ENCODE data around the gene TERC.

TERC gene

DNA sequence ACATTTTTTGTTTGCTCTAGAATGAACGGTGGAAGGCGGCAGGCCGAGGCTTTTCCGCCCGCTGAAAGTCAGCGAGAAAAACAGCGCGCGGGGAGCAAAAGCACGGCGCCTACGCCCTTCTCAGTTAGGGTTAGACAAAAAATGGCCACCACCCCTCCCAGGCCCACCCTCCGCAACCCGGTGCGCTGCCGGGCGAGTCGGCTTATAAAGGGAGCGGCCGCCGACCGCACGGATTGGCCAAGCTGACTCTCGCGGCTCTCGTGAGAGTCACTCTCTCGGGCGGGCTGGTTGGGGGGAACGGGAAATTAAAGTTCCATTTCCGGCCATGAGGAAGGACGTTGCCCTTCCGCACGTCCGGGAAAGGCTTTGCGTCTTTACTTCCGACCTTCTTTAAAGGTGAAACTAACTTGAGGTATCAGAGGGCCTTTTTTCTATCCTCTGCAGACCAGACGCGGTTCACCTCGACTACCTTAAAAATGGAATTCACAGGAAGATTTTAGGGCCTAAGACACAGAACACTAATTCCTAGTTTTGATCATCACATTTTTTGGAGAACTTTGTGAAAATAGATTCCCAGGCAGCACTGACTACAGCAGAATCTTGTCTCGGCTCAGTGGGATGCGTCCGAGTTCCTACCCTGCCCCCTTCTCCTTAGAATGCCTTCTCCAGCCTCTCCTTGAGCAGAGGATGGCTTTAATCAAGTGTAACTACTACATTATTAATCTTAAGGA is at the start of gene TERC:
Gene TERC, minus strand, starts transcription at position 179 of the 731 bp plus-strand sequence.
- H3K9me2 ChIP-seq (replicated peaks; ENCODE audit: low read depth, low read length), result no peaks in the 10 kb centered on the region
- peak within 1 kb of the TSS; percentile 88 for H3K4me3 ChIP-seq (ENCODE audit: low read length, poor library complexity, severe bottlenecking)
- no peaks in the 10 kb centered on the region for H3K36me3 ChIP-seq (ENCODE audit: insufficient read depth, low read length)
- no peaks in the 10 kb centered on the region for H3K79me2 ChIP-seq (ENCODE audit: insufficient read depth, low read length)
- no peaks in the 10 kb centered on the region for H3K27me3 ChIP-seq (ENCODE audit: insufficient read depth, low read length, poor library complexity, severe bottlenecking)
- H3K9me3 ChIP-seq (ENCODE audit: insufficient read depth, low read depth, low read length), result no peaks in the 10 kb centered on the region
- TF ChIP-seq, protein P1, sequence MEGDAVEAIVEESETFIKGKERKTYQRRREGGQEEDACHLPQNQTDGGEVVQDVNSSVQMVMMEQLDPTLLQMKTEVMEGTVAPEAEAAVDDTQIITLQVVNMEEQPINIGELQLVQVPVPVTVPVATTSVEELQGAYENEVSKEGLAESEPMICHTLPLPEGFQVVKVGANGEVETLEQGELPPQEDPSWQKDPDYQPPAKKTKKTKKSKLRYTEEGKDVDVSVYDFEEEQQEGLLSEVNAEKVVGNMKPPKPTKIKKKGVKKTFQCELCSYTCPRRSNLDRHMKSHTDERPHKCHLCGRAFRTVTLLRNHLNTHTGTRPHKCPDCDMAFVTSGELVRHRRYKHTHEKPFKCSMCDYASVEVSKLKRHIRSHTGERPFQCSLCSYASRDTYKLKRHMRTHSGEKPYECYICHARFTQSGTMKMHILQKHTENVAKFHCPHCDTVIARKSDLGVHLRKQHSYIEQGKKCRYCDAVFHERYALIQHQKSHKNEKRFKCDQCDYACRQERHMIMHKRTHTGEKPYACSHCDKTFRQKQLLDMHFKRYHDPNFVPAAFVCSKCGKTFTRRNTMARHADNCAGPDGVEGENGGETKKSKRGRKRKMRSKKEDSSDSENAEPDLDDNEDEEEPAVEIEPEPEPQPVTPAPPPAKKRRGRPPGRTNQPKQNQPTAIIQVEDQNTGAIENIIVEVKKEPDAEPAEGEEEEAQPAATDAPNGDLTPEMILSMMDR (conservative IDR thresholded peaks at IDR 0.05; ENCODE audit: low read length), result no peak
- no peak for TF ChIP-seq EZH2phosphoT487 (IDR thresholded peaks at IDR 0.05; ENCODE audit: borderline replicate concordance)
- H3K9ac ChIP-seq (ENCODE audit: low read depth, low read length, poor library complexity, severe bottlenecking), result peak within 1 kb of the TSS; percentile 91
- H3K4me1 ChIP-seq (ENCODE audit: insufficient read depth, low read length, poor library complexity, severe bottlenecking), result peaks cover 21% of the 10 kb centered on the region
- peak within 1 kb of the TSS; percentile 75 for H3K4me2 ChIP-seq (ENCODE audit: low read depth, low read length, poor library complexity, severe bottlenecking)
- peaks cover 35% of the 10 kb centered on the region for H3F3A ChIP-seq (ENCODE audit: low read depth)
- no peaks in the 10 kb centered on the region for H4K20me1 ChIP-seq (ENCODE audit: insufficient read depth, low read length, poor library complexity, severe bottlenecking)
- peak within 1 kb of the TSS; percentile 87 for H2AFZ ChIP-seq (ENCODE audit: low read length)

DNA sequence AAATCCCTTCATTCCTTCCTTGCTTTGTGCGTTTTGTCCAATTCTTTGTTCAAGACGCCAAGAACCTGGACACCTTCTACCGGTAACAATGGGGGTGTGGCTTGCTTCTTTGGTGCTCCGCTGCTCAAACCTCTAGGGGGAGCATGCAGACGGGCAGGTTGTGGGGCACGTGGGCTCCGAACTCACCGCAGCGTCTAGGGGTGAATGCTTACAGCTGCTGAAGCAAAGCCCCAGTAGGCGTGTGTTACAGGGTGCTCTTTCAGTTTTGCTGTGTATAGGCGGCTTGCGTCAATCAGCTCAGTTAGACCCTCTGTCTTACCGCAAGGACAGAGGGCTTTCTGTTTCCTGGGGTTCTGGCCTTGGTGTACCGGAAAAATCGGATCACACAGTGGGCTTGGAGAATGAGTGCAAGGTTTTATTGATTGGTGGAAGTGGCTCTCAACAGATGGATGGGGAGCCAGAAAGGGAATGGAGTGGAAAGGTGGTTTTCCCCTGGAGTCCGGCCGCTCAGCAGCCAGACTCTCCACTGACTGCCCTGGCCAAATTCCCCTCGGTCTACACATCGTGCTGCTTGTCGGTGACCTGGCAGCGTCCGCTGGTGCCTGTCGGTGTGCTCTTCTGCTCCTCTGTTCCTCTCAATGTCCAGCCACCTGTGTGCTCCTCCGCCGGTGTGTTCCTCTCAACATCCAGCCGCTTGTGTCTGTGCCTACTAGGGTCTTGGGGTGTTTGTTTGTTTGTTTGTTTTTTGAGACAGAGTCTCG is 49.1 kb upstream of the TERC start:
- Histone ChIP-seq H3K4me1 (ENCODE audit: insufficient read depth, low read length, poor library complexity, severe bottlenecking) (peaks cover 31% of the 10 kb centered on the region), H3K9ac (ENCODE audit: low read depth, low read length, poor library complexity, severe bottlenecking) (peak overlapping the region; percentile 82)

DNA sequence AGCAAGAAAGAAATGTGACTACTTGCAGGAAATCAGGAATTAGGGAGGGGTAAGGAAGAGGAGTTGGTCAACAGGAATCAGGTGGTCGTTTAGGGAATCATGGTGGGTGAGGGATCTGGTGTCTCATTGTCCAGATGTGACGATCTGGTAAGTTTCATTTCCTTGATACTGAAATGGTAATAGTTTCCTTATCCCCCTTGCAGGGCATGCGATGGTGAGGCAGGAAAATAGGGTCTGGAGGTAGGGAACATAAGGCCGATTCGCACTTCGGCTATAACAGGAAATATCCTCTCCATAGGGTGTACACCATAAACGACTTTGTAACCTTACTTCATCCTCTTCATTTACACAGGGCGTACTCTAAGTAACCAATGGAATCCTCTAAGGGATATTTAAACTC is 48.4 kb upstream of the TERC start:
- no peaks in the 10 kb centered on the region for H3K36me3 ChIP-seq (ENCODE audit: insufficient read depth, low read length)
- H3F3A ChIP-seq (ENCODE audit: low read depth), result no peaks in the 10 kb centered on the region
- TF ChIP-seq EZH2phosphoT487 (IDR thresholded peaks at IDR 0.05; ENCODE audit: borderline replicate concordance), result no peak
- TF ChIP-seq, protein P1 (conservative IDR thresholded peaks at IDR 0.05; ENCODE audit: low read length), result no peak
- no peaks in the 10 kb centered on the region for H3K9me3 ChIP-seq (ENCODE audit: insufficient read depth, low read depth, low read length)
- peak overlapping the region; percentile 87 for H2AFZ ChIP-seq (ENCODE audit: low read length)
- peaks cover 37% of the 10 kb centered on the region for H3K4me1 ChIP-seq (ENCODE audit: insufficient read depth, low read length, poor library complexity, severe bottlenecking)
- no peaks in the 10 kb centered on the region for H4K20me1 ChIP-seq (ENCODE audit: insufficient read depth, low read length, poor library complexity, severe bottlenecking)
- no peaks in the 10 kb centered on the region for H3K27me3 ChIP-seq (ENCODE audit: insufficient read depth, low read length, poor library complexity, severe bottlenecking)
- H3K79me2 ChIP-seq (ENCODE audit: insufficient read depth, low read length), result peaks cover 18% of the 10 kb centered on the region
- H3K4me3 ChIP-seq (ENCODE audit: low read length, poor library complexity, severe bottlenecking), result peak overlapping the region; percentile 81
- no peaks in the 10 kb centered on the region for H3K9me2 ChIP-seq (replicated peaks; ENCODE audit: low read depth, low read length)
- H3K9ac ChIP-seq (ENCODE audit: low read depth, low read length, poor library complexity, severe bottlenecking), result peak overlapping the region; percentile 82
- peak overlapping the region; percentile 92 for H3K4me2 ChIP-seq (ENCODE audit: low read depth, low read length, poor library complexity, severe bottlenecking)

More for the DNA sequence above, 49.1 kb upstream of the TERC start:
- H3F3A ChIP-seq (ENCODE audit: low read depth), result no peaks in the 10 kb centered on the region
- no peaks in the 10 kb centered on the region for H3K9me3 ChIP-seq (ENCODE audit: insufficient read depth, low read depth, low read length)
- no peaks in the 10 kb centered on the region for H3K36me3 ChIP-seq (ENCODE audit: insufficient read depth, low read length)
- H3K27me3 ChIP-seq (ENCODE audit: insufficient read depth, low read length, poor library complexity, severe bottlenecking), result no peaks in the 10 kb centered on the region
- H2AFZ ChIP-seq (ENCODE audit: low read length), result peak overlapping the region; percentile 87
- H3K4me3 ChIP-seq (ENCODE audit: low read length, poor library complexity, severe bottlenecking), result peak overlapping the region; percentile 81
- peak overlapping the region; percentile 92 for H3K4me2 ChIP-seq (ENCODE audit: low read depth, low read length, poor library complexity, severe bottlenecking)
- no peak for TF ChIP-seq EZH2phosphoT487 (IDR thresholded peaks at IDR 0.05; ENCODE audit: borderline replicate concordance)
- TF ChIP-seq, protein P1 (conservative IDR thresholded peaks at IDR 0.05; ENCODE audit: low read length), result peak; percentile 74
- peaks cover 18% of the 10 kb centered on the region for H3K79me2 ChIP-seq (ENCODE audit: insufficient read depth, low read length)
- H3K9me2 ChIP-seq (replicated peaks; ENCODE audit: low read depth, low read length), result no peaks in the 10 kb centered on the region
- H4K20me1 ChIP-seq (ENCODE audit: insufficient read depth, low read length, poor library complexity, severe bottlenecking), result no peaks in the 10 kb centered on the region

Data from Loucy (cell line).